Measurements from ENCODE around the gene FOXP2. TPM values are rescaled to one million over a fixed set of nuclear protein-coding genes. Genes with fewer than 3 reads are reported as not detected.

FOXP2 gene
- total RNA-seq, 1 donor = 17.4 TPM

DNA sequence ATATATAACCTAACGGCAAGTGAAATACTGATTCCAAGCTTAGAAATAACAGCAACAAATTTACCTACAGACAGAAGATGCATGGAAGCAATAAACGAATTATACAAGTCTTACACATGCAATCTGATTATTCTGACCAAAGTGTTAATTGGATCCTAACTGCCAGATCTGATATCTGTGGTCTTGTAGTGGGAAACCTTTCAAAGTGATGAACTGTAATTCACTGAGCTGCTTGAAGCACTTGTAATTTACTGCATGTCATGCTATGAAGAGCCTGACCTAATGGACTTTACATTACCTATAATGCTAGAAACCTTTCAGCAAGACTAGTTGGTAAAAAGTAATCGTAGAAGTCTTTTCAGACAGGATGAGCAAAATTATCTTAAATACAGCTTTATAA, 205.6 kb downstream of the FOXP2 start:
- no peak overlapping the region for H3K4me3 ChIP-seq (ENCODE audit: low read depth, low read length)
- DNase-seq (ENCODE audit: low read depth) = no peak
- TF ChIP-seq, protein P1, sequence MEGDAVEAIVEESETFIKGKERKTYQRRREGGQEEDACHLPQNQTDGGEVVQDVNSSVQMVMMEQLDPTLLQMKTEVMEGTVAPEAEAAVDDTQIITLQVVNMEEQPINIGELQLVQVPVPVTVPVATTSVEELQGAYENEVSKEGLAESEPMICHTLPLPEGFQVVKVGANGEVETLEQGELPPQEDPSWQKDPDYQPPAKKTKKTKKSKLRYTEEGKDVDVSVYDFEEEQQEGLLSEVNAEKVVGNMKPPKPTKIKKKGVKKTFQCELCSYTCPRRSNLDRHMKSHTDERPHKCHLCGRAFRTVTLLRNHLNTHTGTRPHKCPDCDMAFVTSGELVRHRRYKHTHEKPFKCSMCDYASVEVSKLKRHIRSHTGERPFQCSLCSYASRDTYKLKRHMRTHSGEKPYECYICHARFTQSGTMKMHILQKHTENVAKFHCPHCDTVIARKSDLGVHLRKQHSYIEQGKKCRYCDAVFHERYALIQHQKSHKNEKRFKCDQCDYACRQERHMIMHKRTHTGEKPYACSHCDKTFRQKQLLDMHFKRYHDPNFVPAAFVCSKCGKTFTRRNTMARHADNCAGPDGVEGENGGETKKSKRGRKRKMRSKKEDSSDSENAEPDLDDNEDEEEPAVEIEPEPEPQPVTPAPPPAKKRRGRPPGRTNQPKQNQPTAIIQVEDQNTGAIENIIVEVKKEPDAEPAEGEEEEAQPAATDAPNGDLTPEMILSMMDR (IDR thresholded peaks at IDR 0.05; ENCODE audit: insufficient read depth, low read length) = no peak

DNA sequence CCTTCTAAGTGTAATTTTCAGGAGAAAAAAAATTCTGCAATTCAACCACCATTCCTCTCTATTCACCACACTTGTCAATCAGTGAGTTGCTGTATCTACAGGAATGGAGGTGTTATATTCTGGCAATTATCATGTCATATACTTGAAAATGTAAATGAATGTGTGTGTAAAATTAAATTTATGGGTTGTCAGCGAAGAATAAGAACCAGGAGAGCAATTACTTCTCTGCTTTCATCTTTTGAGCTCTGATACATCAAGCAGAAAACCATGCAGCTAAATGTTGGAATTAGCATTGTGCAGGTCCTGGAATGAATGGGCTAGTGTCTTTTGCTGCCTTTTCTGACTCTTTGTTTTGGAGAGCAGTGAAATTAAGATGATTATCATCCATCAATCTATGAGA, 207.6 kb downstream of the FOXP2 start:
- TF ChIP-seq, protein P1 (IDR thresholded peaks at IDR 0.05; ENCODE audit: insufficient read depth, low read length) = no peak
- no peak for DNase-seq (ENCODE audit: low read depth)
- H3K4me3 ChIP-seq (ENCODE audit: low read depth, low read length) = no peak overlapping the region

DNA sequence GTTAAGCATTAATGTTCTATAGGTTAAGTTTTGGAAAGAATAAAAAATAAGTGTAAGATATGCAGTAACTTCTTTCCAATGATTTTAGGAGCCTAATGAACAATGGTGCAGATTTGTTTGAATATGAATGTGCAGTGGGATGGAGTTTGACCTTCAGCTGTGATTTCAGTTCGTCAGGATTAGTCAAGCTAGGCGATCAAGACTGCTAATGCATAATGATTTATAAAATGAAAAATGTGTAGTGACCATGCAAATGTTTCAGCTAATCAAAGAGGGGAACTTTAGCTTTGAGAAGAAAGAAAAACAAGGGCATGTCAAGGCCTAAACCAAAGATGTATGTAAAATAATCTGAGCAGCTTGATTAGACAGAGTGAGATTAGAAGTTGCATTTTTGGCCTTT, 208.5 kb downstream of the FOXP2 start:
- no peak overlapping the region for H3K4me3 ChIP-seq (ENCODE audit: low read depth, low read length)
- DNase-seq (ENCODE audit: low read depth) = no peak
- TF ChIP-seq, protein P1 (IDR thresholded peaks at IDR 0.05; ENCODE audit: insufficient read depth, low read length) = no peak

DNA sequence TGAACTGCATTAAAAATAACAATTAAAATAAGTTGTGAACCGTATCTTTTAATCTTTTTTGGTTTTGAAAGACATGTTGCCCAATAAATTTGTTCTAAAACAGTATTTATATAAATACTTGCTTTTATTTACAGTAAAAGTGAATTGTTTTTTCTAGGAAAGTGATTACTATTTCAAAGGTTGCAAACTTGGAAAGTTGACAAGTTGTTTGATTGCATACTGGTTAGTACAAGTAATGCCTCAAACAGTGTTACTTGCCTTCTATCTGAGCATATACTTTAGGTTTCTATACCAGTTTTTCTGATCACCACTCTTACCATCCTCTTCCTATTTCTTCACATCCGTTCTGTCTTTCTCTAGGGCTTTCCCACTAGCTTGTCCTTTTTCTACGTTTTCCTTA, 212.6 kb downstream of the FOXP2 start:
- TF ChIP-seq, protein P1 (IDR thresholded peaks at IDR 0.05; ENCODE audit: insufficient read depth, low read length) = no peak
- H3K4me3 ChIP-seq (ENCODE audit: low read depth, low read length) = no peak overlapping the region
- DNase-seq (ENCODE audit: low read depth) = no peak

DNA sequence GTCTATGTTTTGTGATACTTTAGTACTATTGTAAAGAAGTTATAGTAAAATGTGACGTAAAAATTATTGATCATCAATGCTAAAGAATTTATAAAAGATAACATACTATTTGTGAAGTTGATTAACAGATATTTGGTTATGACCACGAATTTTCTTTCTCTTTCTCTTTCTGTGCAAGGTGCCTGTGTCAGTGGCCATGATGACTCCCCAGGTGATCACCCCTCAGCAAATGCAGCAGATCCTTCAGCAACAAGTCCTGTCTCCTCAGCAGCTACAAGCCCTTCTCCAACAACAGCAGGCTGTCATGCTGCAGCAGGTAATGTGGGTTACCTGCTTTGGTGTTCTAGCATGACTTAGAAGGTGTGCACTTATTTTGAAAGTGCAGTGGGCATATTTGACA, 213.7 kb downstream of the FOXP2 start:
- DNase-seq (ENCODE audit: low read depth) = no peak
- no peak overlapping the region for H3K4me3 ChIP-seq (ENCODE audit: low read depth, low read length)
- TF ChIP-seq, protein P1 (IDR thresholded peaks at IDR 0.05; ENCODE audit: insufficient read depth, low read length) = no peak

DNA sequence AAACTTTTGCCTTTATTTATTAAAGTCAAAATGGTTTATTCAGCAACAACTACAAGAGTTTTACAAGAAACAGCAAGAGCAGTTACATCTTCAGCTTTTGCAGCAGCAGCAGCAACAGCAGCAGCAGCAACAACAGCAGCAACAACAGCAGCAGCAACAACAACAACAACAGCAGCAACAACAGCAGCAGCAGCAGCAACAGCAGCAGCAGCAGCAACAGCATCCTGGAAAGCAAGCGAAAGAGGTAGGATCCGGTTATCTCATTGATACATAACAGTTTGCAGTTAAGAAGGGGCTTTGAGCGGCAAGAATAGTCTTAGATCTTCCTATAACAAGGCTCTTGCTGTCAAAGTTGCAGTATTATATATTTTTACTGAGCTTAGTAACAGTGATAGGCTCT, 215.1 kb downstream of the FOXP2 start:
- TF ChIP-seq, protein P1 (IDR thresholded peaks at IDR 0.05; ENCODE audit: insufficient read depth, low read length) = no peak
- no peak overlapping the region for H3K4me3 ChIP-seq (ENCODE audit: low read depth, low read length)
- no peak for DNase-seq (ENCODE audit: low read depth)

DNA sequence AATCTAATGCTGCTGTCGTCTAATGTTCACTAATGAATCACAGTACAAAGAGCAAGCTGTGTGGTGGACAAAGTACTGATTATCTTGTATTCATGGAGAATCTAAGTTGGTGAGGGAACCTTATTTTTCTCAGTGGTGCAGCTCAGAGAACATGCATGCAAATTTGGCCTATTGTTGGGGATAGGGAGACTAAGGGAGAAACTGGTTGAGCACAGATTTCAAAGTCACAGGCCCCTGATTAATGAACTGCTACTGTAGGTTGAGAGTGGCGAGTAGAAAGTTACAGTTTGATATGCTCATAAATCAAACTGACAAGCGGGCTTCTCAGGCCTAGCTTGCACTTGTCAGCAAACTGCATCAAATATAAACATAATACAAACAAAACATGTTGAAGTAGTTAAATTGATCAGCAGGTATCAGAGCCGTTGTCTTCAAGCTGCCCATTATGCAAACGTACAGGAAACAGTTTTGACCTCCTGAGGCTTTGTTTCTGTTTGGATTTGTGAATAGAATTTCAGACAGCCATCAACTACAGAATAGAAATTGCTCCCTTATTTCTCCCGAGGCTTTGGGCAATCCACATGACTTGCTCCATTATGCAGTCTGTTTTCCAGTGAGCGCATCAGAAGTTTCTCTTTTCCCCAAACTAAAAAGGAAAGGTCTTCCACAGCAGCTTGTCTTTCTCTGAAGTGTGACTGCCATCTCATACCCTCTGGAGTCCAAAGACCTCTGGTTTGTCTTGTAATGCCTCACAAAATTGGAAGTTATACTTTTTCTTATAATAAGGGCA, 215.8 kb downstream of the FOXP2 start:
- H3K4me3 ChIP-seq (ENCODE audit: low read depth, low read length) = no peak overlapping the region
- TF ChIP-seq, protein P1 (IDR thresholded peaks at IDR 0.05; ENCODE audit: insufficient read depth, low read length) = no peak
- no peak for DNase-seq (ENCODE audit: low read depth)
